GM21737 (cell line): ENCODE data around the gene TINAG.
A peak's percentile ranks its signal among the peaks of the same experiment; 100 is the strongest.
"Not testable (repeated sequence)": the region's sequence is repeated elsewhere in the genome, so short reads cannot be mapped to it uniquely, and the experiment has no call there.

Experiments used
- ATAC-seq: cut with Tn5 transposase; IDR thresholded peaks from one replicate; pipeline ENCODE4 v1.9.1; 2021; ENCODE audit warnings: mild to moderate bottlenecking, moderate library complexity; ENCODE audit not compliant: unreplicated experiment

TINAG gene

GRCh38 chr6:54307439-54307910, 766 bp upstream of the TINAG start:
- ATAC-seq: peak; percentile 70

- no peak for ATAC-seq
These were observed 710 bp downstream of the TINAG start for GRCh38 chr6:54308986-54309315.

DNA sequence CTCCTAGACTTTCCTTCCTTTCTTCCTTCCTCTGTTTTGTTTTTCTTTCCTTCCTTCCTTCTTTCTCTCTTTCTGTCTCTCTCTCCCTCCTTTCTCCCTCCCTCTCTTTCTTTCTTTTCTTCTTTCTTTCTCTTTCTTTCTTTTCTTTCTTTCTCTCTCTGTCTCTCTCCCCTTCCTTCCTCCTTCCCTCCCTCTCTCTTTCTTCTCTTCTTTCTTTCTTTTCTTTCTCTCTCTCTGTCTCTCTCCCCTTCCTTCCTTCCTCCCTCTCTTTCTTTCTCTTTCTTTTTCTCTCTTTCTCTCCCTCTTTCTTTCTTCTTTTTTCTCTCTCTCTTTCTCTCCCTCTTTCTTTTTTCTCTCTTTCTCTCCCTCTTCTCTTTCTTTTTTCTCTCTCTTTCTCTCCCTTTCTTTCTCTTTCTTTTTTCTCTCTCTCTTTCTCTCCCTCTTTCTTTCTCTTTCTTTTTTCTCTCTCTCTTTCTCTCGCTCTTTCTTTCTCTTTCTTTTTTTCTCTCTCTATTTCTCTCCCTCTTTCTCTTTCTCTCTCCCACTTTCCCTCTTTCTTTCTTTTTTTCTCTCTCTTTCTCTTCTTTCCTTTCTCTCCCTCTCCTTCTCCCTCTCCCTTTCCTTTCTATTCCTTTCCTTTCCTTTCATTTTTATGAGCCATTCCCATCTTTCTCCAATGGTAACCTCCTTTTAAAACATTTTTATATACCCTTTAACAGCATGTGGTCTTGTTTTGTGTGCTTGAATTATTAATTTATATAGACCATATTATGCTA, 2.3 kb downstream of the TINAG start:
- ATAC-seq: no peak

DNA sequence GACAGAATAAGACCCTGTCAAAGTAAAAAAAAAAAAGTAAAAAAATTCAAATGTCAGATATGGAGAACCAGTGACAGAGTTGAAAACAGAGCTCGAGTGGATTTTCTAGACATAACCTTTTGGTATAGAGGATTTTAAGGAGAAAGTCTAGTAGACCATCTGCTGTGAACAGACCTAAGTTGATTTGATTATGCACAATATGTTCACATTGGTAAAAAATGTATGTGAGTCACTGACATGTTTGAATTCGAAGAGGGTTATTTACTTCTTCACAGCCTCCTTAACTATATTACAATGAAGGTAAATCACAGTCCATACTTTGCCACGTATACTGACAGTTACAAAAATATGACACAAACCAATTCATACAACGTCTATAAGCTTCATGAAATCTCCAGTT, 7.4 kb downstream of the TINAG start:
- no peak for ATAC-seq

DNA sequence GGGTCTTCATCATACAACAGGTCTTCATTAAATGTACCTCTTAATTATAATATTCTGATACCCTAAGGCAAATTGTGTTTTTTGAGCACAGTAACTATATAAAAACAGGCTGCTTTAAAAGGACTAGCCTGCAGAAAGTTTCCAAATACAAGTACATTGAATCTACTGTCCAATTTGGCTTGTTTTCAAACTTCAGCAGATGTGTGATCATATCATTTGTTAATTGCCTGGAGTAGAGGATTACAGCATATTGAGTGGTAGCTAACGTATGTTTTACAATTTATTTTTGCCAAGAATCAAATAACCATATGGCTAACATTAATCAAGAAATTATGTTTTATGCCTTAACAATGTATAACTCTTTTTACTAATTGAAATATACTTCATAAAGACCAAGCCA, 12.6 kb downstream of the TINAG start:
- no peak for ATAC-seq

GRCh38 chr6:54327631-54328030, 19.4 kb downstream of the TINAG start:
- no peak for ATAC-seq

GRCh38 chr6:54331571-54331970, 23.3 kb downstream of the TINAG start:
- ATAC-seq: not testable (repeated sequence)

GRCh38 chr6:54335871-54336270, 27.6 kb downstream of the TINAG start:
- no peak for ATAC-seq

DNA sequence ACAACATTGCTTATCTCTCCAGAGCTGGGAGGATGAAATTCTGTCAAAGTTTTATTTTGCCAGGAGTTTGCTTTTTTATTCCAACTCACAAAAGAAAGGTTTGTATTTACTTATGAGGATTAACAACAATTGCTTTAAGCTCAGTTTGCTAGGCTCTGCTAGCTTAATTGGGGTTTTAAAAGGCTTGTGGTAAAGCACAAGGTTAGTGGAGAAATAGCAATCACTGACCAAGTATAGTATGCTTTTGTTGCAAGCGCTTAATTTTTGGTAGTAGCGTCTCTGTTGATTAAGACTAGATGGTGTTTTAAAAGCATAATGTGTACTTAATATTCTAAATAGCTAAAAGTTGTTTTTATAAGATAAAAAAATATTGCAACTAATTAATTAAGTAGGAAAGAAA, 45.7 kb downstream of the TINAG start:
- no peak for ATAC-seq

- no peak for ATAC-seq
These were observed 46.4 kb downstream of the TINAG start for GRCh38 chr6:54354608-54355007.

DNA sequence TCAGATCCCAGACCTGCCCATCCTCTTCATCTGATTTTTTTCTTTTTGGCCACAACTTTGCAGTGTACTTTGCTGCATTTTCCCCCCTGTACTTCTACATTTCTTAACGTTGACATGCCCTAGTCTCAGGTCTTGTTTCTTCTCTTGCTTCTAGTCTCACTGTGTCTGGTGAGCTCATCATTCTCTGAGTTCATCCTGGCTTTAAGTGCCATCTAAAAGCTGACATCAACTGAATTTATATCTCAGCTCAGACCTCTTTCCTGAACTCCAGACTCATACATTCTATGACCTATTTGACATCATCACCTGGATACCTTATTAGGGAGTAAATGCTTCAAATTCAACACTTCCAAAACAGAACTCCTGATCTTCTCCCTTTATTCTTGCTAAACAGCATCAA, 48.9 kb downstream of the TINAG start:
- ATAC-seq: no peak

GRCh38 chr6:54361188-54361587, 52.9 kb downstream of the TINAG start:
- ATAC-seq: no peak

GRCh38 chr6:54361734-54362133, 53.5 kb downstream of the TINAG start:
- no peak for ATAC-seq

- ATAC-seq: no peak
These were observed 58.6 kb downstream of the TINAG start for GRCh38 chr6:54366667-54367327.

- ATAC-seq: no peak
These were observed 69.5 kb downstream of the TINAG start for GRCh38 chr6:54377776-54378175.

DNA sequence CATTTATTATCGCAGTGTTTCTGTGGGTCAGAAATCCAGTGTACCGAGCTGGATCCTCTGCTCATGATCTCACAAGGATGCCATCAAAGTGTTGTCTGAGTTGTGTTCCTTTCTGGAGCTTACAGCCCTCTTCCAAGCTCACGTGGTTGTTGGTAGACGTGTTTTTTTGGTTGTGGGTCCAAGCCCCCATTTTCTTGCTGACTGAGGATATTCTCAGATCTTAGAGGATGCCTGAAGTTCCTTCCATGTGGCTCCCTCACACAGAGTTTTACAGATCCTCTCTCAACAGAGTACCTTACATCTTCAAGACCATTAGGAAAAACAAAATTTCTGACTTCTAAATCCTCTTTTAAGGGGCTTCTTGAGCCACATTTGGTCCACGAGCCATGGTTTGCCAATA, 78.1 kb downstream of the TINAG start:
- ATAC-seq: no peak

DNA sequence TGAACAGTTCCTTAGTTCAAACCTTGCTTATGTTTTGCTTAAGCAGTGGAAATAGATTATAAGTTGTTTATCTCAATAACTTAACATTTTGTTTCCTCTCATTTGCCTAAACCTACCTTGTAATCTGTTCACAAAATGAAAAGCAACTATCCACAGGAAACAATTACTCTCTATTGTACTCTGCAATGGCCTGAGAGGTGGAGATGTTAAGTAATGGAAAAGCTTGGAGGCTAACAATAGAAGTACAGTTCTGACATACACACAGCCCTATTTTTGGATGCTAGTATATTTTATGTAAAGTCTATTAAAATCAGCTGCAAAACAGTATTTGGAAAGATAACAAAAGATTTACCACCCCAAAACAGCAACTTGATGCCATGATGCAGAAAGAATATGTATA, 82.1 kb downstream of the TINAG start:
- ATAC-seq: no peak

DNA sequence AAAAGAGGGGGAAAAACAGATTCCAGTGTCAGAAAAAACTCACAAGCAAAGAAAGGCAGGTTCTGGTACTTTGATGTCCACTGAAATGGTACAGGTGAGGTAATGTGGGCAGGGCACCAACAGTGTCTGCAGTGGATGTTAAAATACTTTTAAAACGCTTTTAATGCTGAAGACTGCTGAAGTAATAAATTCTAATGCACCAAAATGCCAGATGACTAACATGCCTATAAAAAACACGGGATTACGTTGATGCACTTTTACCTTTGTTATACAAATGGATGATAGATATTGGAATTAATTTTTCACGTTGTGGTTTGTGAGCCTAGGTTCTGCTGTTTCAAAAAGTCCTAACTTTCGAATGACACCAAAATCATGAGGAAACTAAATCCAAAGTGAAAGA, 83.3 kb downstream of the TINAG start:
- no peak for ATAC-seq

GRCh38 chr6:54403096-54403495, 94.9 kb downstream of the TINAG start:
- ATAC-seq: no peak

DNA sequence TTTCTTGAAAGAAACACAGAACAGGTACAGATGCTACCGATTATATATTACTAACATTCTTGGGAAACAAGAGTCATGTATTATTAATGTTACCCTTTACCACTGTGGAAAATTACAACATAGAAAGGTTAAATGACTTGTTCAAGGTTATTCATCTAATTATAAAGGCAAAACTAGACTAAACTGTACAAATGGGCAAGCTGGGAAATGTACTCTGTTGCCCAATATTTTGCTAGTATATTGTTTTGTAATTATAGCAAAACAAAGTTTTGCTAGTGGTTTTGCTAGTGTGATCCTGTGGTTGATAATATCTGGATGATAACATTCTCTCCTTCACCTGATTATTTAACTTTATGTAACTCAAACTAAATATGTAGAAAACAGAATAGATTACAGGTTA, 96.5 kb downstream of the TINAG start:
- no peak for ATAC-seq

- ATAC-seq: no peak
These were observed 103.5 kb downstream of the TINAG start for GRCh38 chr6:54411767-54412166.

GRCh38 chr6:54415517-54415916, 107.3 kb downstream of the TINAG start:
- no peak for ATAC-seq

DNA sequence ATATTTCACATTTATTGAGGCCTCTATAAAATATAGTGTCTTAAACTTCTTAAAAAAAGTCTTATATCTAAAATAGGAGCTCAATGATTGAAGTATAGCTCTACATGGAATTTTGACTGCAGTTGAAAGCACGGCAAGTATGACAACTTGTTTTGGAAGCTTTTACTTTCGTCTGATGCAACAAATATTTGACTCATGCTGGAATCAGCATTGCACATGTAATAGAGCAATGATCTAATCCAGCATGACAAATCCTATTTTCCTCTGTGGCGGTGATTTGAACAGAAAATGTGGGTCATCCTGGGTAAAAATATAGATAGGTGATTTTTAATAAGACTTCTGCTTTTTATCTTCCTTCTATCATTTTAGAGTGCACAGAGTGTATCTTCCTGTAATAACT, 111.6 kb downstream of the TINAG start:
- ATAC-seq: no peak
